A172 (cell line): ENCODE measurements around the gene BEND4. TPM values are rescaled to one million over a fixed set of nuclear protein-coding genes. Genes with fewer than 3 reads are reported as not detected.

ENCODE experiments used
- DNase-seq: peaks from one replicate; pipeline ENCODE4 v3.0.0-alpha.2; 2015; ENCODE audit warnings: low spot score
- total RNA-seq: library from RNA; depleted of rRNA; stranded (reverse); fragments of >200 nt; shearing (Covaris generic); gene quantifications from 2 replicates; pipeline ENCODE4 v1.2.3, GENCODE V29; 2014; rRNA removed

The BEND4 gene
- total RNA-seq, 1 experiment from 2014 or later = 0.22 TPM

GRCh38 chr4:42104521-42104920 lies 47.9 kb downstream of the BEND4 start:
- no peak for DNase-seq

- peak; percentile 82 for DNase-seq
These were observed 50.9 kb downstream of the BEND4 start for GRCh38 chr4:42101446-42101975.

- DNase-seq = no peak
These were observed 64.1 kb downstream of the BEND4 start for GRCh38 chr4:42088386-42088785.

GRCh38 chr4:42083816-42084215 lies 68.6 kb downstream of the BEND4 start:
- DNase-seq = no peak

GRCh38 chr4:42080306-42080705 lies 72.1 kb downstream of the BEND4 start:
- no peak for DNase-seq

- no peak for DNase-seq
These were observed 74.2 kb downstream of the BEND4 start for GRCh38 chr4:42078184-42078801.

- DNase-seq = no peak
These were observed 78.2 kb downstream of the BEND4 start for GRCh38 chr4:42074294-42074693.

GRCh38 chr4:42070463-42070862 lies 82.0 kb downstream of the BEND4 start:
- DNase-seq = no peak

GRCh38 chr4:42067264-42067663 lies 85.2 kb downstream of the BEND4 start:
- DNase-seq = no peak

GRCh38 chr4:42066402-42066801 lies 86.1 kb downstream of the BEND4 start:
- no peak for DNase-seq

Other genes starting within 250 kb of the BEND4 start
- 60.4 and 73.4 TPM in 2 replicates for gene TMEM33, start 217.2 kb downstream of the BEND4 start, total RNA-seq
- not detected in 2 replicates for gene DCAF4L1, start 170.9 kb downstream of the BEND4 start, total RNA-seq
- gene SLC30A9, start 162.1 kb downstream of the BEND4 start, total RNA-seq = 96.8 and 105 TPM in 2 replicates
- 3.1 and 3.9 TPM in 2 replicates for gene SHISA3, start 244.8 kb upstream of the BEND4 start, total RNA-seq